ENCODE measurements around the gene AMY1A.
"Not testable (repeated sequence)": the region's sequence is repeated elsewhere in the genome, so short reads cannot be mapped to it uniquely, and the experiment has no call there.

Gene AMY1A

DNA sequence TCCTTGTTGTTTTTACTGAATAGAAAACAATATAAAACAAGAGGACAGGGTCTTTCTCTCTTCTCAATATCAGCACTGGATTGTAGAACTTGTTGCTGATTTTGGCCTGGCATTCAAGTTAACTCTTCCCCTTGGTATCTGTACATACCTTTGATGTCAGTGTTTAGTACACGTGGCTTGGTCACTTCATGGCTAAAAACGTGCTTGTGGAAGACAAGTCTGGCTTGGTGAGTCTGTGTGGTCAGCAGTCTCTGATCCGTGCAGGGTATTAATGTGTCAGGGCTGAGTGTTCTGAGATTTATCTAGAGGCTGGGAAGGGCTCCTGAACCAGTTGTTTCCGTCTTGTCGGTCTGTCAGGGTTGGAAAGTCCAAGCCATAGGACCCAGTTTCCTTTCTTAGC lies at the start of gene AMY1A:
Gene AMY1A, plus strand, starts transcription at position 301 of the 400 bp plus-strand sequence. CDS start 571 bp downstream, outside the sequence.
- DNase-seq: not testable (repeated sequence)

- DNase-seq: no peak
Measured at GRCh38 chr1:103616362-103616761, 39.2 kb upstream of the AMY1A start.

DNA sequence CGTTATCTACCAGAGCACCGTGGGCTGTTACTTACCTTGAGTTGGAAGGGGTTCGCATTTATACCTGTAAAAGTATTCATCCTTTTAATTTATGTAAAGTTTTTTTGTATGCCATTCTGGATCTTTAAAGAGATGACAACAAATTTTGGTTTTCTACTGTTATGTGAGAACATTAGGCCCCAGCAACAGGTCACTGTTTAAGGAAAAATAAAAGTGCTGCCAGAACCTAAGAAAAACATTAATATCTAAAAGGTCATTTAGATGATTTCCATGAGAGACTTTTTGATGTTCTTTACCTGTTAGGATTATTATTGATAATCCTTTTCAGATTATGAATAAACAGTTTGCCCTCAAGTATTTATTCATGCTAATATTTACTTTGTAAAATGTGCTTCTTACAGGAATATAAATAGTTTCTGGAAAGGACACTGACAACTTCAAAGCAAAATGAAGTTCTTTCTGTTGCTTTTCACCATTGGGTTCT lies 38.5 kb upstream of the AMY1A start, which contains the start of gene AMY2A:
Gene AMY2A, plus strand, starts transcription at position 434 of the 484 bp plus-strand sequence. Its CDS starts 14 bp downstream, at position 448.
- DNase-seq: not testable (repeated sequence)

DNA sequence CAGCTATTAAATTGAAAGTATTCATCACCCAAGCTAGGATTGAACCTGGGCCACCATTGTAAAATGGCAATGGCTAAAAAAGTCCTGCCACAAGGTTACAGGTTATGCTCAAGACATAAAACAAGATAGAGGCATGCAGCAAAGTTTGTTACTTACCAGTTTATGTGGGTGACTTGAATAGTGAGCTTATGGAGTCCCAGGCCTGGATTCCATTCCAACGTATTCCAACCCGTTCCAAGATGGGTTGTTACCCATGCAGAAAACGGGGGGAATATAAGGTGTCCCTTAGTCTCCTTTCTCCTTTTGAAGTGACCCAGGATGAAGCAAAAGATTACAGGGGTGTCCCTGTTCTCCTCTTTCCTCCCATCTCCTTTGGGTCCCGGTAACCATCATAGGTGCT lies 28.1 kb upstream of the AMY1A start:
- DNase-seq: not testable (repeated sequence)

- DNase-seq: not testable (repeated sequence)
Measured at GRCh38 chr1:103641194-103641593, 14.4 kb upstream of the AMY1A start.

DNA sequence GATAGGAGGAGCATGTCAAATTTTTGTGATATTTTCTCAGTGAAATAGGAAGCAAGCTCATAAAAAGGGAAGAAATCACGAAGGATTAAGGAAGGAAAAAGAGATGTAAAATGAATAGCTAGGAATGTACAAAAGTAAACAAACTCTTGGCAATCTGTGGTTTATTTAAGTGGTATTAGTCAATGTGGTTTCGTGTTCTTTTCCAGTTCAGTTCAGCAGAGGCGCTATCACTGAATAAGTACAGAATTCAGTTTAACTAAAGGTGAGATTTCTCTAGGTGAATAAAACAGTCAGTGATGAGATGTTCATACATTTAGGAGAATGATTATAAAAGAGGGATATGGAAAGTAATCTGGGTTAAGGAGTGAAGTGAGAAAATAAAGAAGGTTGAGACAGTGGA lies 11.7 kb upstream of the AMY1A start:
- not testable (repeated sequence) for DNase-seq

DNA sequence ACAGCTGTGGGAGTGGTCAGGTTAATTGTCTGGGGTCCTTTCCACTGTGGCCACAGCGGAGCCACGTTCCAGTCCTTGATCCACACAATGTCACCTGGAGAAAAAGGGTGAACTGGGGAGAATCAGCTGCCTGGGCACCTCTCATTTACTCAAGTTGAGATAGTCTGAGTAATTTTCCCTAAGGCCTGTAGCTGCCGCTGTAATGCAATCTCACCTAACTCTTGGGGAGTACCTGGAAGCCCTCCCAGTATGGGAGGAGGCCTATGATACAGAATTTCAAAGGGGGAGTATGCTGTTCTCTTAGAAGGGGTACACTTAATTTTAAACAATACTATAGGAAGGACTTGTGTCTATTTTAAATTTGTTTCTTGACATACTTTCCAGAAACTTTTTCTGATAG lies 5.3 kb upstream of the AMY1A start:
- DNase-seq: not testable (repeated sequence)

DNA sequence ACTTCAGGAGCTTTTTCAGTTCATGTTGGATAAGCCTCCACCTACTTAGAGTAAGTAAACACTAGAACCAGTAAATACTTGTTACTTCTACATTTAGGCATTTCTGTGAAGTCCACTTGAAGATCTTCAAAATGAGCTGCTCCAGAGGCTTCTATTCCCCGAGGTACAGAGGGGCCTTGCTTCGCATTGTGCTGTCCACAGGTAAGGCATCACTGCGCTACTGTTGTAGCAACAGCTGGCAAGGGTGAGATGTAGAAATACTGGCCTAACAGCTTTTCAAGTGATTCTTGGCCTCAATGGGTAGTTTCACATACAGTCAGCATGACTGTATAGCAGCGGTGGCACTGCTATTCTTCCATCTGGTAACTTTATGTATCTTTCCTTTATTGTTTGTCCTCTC lies 4.7 kb upstream of the AMY1A start:
- not testable (repeated sequence) for DNase-seq

DNA sequence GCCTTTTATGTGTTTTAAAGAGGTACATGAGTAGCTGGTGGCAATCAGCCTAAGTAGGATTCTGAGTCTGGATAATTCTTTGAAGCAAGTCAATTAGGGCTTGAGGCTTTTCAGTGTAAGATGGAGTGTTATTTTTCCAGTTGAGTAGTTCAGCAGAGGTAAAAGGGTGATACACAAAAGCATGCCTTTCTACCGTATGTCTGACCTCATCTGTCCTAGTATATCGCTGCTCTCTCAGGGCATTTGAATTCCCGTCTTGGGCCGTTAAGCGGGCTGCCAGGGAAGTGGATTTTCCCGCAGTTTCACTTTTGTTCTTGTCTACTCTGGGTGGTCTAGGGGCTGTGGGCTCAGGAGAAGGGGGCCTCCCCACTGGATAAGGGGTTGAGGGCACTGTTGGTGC lies 1.4 kb upstream of the AMY1A start:
- not testable (repeated sequence) for DNase-seq

DNA sequence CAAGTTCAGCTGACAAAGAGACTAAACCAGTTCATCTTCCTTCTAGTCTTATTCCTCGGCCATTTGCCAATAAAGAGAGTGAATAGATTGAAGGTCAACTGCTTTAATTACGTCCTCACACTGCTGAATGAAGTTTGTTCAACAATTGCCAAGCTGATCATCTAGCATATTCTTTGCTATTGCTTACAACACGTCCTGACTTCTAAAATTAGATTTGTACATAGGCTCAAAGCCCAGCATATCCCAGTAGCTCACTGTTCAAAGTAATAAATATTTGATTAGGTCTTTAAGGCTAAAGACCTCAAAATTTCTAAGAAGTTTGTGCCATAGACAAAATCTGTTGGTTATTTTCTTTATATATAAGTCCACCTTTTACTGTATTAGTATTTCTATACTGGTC lies 20.8 kb downstream of the AMY1A start:
- DNase-seq: not testable (repeated sequence)

GRCh38 chr1:103696110-103696509 lies 40.5 kb downstream of the AMY1A start, which contains the start of gene AMY1B:
AMY1B (minus strand) TSS chr1:103696210; CDS start chr1:103695639, 571 bp downstream.
- DNase-seq: not testable (repeated sequence)

GRCh38 chr1:103697430-103697829 lies 41.9 kb downstream of the AMY1A start:
- DNase-seq: not testable (repeated sequence)

GRCh38 chr1:103700669-103701068 lies 45.1 kb downstream of the AMY1A start:
- DNase-seq: not testable (repeated sequence)

DNA sequence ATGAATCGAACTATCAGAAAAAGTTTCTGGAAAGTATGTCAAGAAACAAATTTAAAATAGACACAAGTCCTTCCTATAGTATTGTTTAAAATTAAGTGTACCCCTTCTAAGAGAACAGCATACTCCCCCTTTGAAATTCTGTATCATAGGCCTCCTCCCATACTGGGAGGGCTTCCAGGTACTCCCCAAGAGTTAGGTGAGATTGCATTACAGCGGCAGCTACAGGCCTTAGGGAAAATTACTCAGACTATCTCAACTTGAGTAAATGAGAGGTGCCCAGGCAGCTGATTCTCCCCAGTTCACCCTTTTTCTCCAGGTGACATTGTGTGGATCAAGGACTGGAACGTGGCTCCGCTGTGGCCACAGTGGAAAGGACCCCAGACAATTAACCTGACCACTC lies 45.7 kb downstream of the AMY1A start:
- not testable (repeated sequence) for DNase-seq

DNA sequence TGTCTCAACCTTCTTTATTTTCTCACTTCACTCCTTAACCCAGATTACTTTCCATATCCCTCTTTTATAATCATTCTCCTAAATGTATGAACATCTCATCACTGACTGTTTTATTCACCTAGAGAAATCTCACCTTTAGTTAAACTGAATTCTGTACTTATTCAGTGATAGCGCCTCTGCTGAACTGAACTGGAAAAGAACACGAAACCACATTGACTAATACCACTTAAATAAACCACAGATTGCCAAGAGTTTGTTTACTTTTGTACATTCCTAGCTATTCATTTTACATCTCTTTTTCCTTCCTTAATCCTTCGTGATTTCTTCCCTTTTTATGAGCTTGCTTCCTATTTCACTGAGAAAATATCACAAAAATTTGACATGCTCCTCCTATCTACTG lies 52.1 kb downstream of the AMY1A start:
- DNase-seq: not testable (repeated sequence)

DNA sequence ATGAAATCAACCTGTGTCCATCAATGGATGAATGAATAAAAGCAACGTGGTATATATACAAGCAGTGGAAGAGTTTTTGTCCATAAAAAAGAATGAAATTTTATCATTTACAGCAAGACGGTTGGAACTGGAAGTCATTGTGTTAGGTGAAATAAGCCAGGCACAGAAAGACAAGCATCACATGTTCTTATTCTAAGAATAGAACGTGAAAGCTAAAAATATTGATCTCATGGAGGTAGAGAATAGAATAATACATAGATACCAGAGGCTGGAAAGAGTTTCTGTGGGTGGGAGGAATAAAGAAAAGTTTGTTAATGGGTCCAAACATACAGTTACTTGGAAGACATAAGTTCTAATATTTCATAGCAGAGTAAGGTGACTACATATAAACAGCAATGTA lies 54.8 kb downstream of the AMY1A start:
- not testable (repeated sequence) for DNase-seq

Measured in activated CD4-positive, alpha-beta T cell treated with anti-CD3 and anti-CD28 coated beads for 1 hour (primary cell).